ENCODE data around the gene VENTX.

The VENTX gene

DNA sequence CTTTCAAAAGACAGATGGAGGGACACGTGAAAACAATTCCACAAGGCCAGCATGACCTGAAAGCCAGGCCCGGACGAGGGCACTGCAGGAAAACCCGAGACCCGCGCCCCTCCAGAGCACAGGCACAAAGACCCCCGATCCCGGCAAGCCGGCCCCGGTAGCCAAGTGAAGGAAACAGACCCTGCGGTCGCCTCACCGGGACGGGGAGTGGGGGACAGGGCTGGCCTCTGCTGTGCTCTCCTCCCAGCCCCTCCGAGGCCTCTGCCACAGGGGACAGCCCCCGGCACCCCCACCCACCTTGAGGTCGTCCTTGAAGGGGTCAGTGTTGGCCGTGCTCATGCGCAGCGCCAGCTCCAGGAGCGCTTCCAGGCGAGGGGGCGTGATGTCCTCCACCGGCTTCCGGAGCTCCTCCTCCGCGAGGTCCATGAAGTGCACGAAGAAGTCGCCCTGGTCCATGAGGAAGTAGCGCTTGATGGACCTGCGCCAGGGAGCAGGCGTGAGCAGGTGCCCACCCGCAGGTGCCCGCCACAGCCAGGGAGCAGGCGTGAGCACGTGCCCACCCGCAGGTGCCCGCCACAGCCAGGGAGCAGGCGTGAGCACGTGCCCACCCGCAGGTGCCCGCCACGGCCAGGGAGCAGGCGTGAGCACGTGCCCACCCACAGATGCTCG, 50.3 kb downstream of the VENTX start:
- no peak for DNase-seq (ENCODE audit: low read depth)

DNA sequence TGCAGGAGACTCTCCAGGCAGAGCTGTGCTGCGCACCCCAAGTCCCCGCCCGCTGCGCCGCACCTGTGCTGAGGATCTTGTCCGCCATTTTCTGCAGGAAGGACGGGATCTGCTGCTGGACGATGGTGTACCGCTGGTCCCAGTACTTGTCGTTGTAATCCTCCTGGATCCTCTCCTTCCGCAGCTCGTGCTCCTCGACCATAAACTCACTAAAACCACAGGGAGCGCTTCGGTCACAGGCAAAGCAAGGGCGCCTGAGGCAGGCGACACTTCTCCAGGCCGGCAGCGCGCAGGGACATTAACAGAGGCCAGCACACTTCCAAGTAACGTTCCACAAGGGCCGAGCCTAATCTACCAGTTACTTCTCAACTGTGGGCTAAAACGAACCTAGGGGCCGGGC, 52.1 kb downstream of the VENTX start:
- no peak for DNase-seq (ENCODE audit: low read depth)

Data from CMK (cell line).